IMR-90 (cell line): Measurements from ENCODE around the gene RNU1-4. TPM values are rescaled to one million over a fixed set of nuclear protein-coding genes. Genes with fewer than 3 reads are reported as not detected.
"Not testable (repeated sequence)": the region's sequence is repeated elsewhere in the genome, so short reads cannot be mapped to it uniquely, and the experiment has no call there.

Experiments used
- ATAC-seq: fragments of 200-7000 bp; cut with Tn5 transposase; 2 replicates; pipeline ENCODE4 v1.9.1; 2020; ENCODE audit warnings: low read depth, mild to moderate bottlenecking, moderate library complexity
- BruUV-seq: library from RNA; stranded (reverse); fragments of 400-500 nt; replicated peaks from 2 replicates; lab custom pipeline; 2021; lab: Mats Ljungman, UMichigan
- CTCF ChIA-PET: fragments of 300-600 bp; formaldehyde crosslinking; extraction: SDS; loops from one replicate; lab custom pipeline; 2021; ENCODE audit warnings: antibody characterized with exemption; lab: Yijun Ruan, JAX
- POLR2A ChIA-PET: fragments of 300-600 bp; sonication (Branson Sonifier 250); formaldehyde crosslinking; loops from one replicate; lab custom pipeline; 2022; ENCODE audit warnings: antibody characterized with exemption; ENCODE audit not compliant: unreplicated experiment; lab: Charles Lee
- DNase-seq: peaks from one replicate; pipeline ENCODE4 v3.0.0; 2013
- H2AFZ ChIP-seq: replicated peaks from 2 replicates; pipeline ENCODE3; 2013; ENCODE audit warnings: low read length, mild to moderate bottlenecking; ENCODE audit not compliant: poor library complexity
- H2AK5ac ChIP-seq: 2 replicates; pipeline ENCODE4 v1.6.1; 2013; ENCODE audit warnings: low read depth, low read length, inconsistent platforms
- H2AK9ac ChIP-seq: replicated peaks from 2 replicates; pipeline ENCODE3; 2013; ENCODE audit warnings: mild to moderate bottlenecking, low read depth, low read length, moderate library complexity; ENCODE audit not compliant: poor library complexity
- H2BK120ac ChIP-seq: 2 replicates; pipeline ENCODE4 v1.6.1; 2013; ENCODE audit warnings: low read depth, low read length, inconsistent platforms
- H2BK15ac ChIP-seq: 3 replicates; pipeline ENCODE4 v1.6.1; 2013; ENCODE audit warnings: low read depth, low read length, inconsistent platforms
- H2BK20ac ChIP-seq: 2 replicates; pipeline ENCODE4 v1.6.1; 2013; ENCODE audit warnings: low read depth, mild to moderate bottlenecking, inconsistent platforms, low read length, moderate library complexity
- H2BK5ac ChIP-seq: 2 replicates; pipeline ENCODE4 v1.6.1; 2013; ENCODE audit warnings: mild to moderate bottlenecking, low read depth, low read length, inconsistent platforms; ENCODE audit not compliant: poor library complexity, severe bottlenecking
- H3K14ac ChIP-seq: replicated peaks from 2 replicates; pipeline ENCODE4 v1.6.1; 2013; ENCODE audit warnings: low read depth, low read length, inconsistent platforms
- H3K18ac ChIP-seq: 2 replicates; pipeline ENCODE4 v1.6.1; 2013; ENCODE audit warnings: low read depth, low read length, control low read depth
- H3K23ac ChIP-seq: 2 replicates; pipeline ENCODE4 v1.6.1; 2013; ENCODE audit warnings: low read depth, low read length, inconsistent platforms
- H3K27ac ChIP-seq: 2 replicates; pipeline ENCODE4 v1.5.1; 2013; ENCODE audit warnings: mild to moderate bottlenecking, control low read depth, low read length; ENCODE audit not compliant: insufficient read depth
- H3K27me3 ChIP-seq: 2 replicates; pipeline ENCODE4 v1.6.1; 2013; ENCODE audit warnings: low read length; ENCODE audit not compliant: control insufficient read depth, insufficient read depth
- H3K36me3 ChIP-seq: 2 replicates; pipeline ENCODE4 v1.6.1; 2013; ENCODE audit warnings: low read length, mixed read lengths; ENCODE audit not compliant: control insufficient read depth, insufficient read depth
- H3K4ac ChIP-seq: 2 replicates; pipeline ENCODE4 v1.6.1; 2013; ENCODE audit warnings: low read depth, low read length, inconsistent platforms
- H3K4me1 ChIP-seq: 2 replicates; pipeline ENCODE4 v1.6.1; 2013; ENCODE audit warnings: low read length, mixed read lengths; ENCODE audit not compliant: control insufficient read depth, insufficient read depth
- H3K4me2 ChIP-seq: 2 replicates; pipeline ENCODE4 v1.6.1; 2013; ENCODE audit warnings: low read depth, mild to moderate bottlenecking, control low read depth, low read length, moderate library complexity
- H3K4me3 ChIP-seq: 2 replicates; pipeline ENCODE4 v1.5.1; 2013; ENCODE audit warnings: low read depth, mild to moderate bottlenecking, control low read depth, low read length, moderate library complexity; ENCODE audit not compliant: insufficient read depth
- H3K56ac ChIP-seq: 2 replicates; pipeline ENCODE4 v1.6.1; 2013; ENCODE audit warnings: low read length, inconsistent platforms; ENCODE audit not compliant: insufficient read depth; ENCODE audit errors: extremely low read depth
- H3K79me1 ChIP-seq, 2 experiments: 2 replicates each; pipeline ENCODE4 v1.6.1; 2013; ENCODE audit warnings: low read length in 2 of 2, inconsistent platforms in 1 of 2, low read depth in 1 of 2
- H3K9ac ChIP-seq: 2 replicates; pipeline ENCODE4 v1.6.1; 2013; ENCODE audit warnings: low read depth, low read length, control low read depth
- H3K9me1 ChIP-seq: 2 replicates; pipeline ENCODE4 v1.6.1; 2013; ENCODE audit warnings: low read length, inconsistent platforms; ENCODE audit not compliant: insufficient read depth
- H3K9me3 ChIP-seq: 2 replicates; pipeline ENCODE4 v1.6.1; 2013; ENCODE audit warnings: low read length; ENCODE audit not compliant: control insufficient read depth, insufficient read depth
- H4K20me1 ChIP-seq: 2 replicates; pipeline ENCODE4 v1.6.1; 2013; ENCODE audit warnings: low read length, inconsistent platforms; ENCODE audit not compliant: insufficient read depth
- H4K5ac ChIP-seq: 2 replicates; pipeline ENCODE4 v1.6.1; 2013; ENCODE audit warnings: mild to moderate bottlenecking, low read depth, low read length, control low read depth
- H4K8ac ChIP-seq, 2 experiments: 2 replicates each; pipeline ENCODE4 v1.6.1; 2013; ENCODE audit warnings: low read depth in 2 of 2, low read length in 2 of 2, control low read depth in 1 of 2, inconsistent platforms in 1 of 2
- H4K91ac ChIP-seq: 2 replicates; pipeline ENCODE4 v1.6.1; 2013; ENCODE audit warnings: low read depth, low read length, inconsistent platforms; ENCODE audit not compliant: insufficient read depth
- WGBS, 2 experiments: methylation state at CpG; one replicate each; pipeline versions ENCODE4 v1.1.5 to v1.1.7; 2013; ENCODE audit warnings: missing lambda C conversion rate in 2 of 2; ENCODE audit not compliant: insufficient read length in 1 of 2; ENCODE audit errors: extremely low coverage in 2 of 2; 5-methylcytosine and 5-hydroxymethylcytosine counted together
- dilution Hi-C: fragments of 300-500 bp; cut with HindIII; formaldehyde crosslinking; loops from one replicate; pipeline ENCODE4 v1.14.3; 2018; ENCODE audit warnings: low sequenced_read_pairs; ENCODE audit not compliant: unreplicated experiment
- in situ Hi-C: fragments of 300-500 bp; cut with MboI; formaldehyde crosslinking; loops from 3 replicates; pipeline ENCODE4 v1.14.3; 2019; ENCODE audit warnings: low sequenced_read_pairs, inconsistent platforms, mixed read lengths
- intact Hi-C: fragments of 100-400 bp; cut with micrococcal nuclease; formaldehyde crosslinking; loops from 2 replicates; pipeline ENCODE4 v1.10.0; 2022
- polyA plus RNA-seq, 3 experiments: library from polyadenylated mRNA; depleted of rRNA; stranded (reverse); fragments of >200 nt; gene quantifications; 2 replicates each; pipeline ENCODE4 v1.2.3, GENCODE V29; 2012; ENCODE audit warnings: low replicate concordance in 1 of 3
- total RNA-seq: library from RNA; depleted of rRNA; stranded (reverse); fragments of >200 nt; gene quantifications from 2 replicates; pipeline ENCODE4 v1.2.3, GENCODE V29; 2012

RNU1-4 gene
- total and polyA plus RNA-seq, 2 of the 4 experiments (the other 2 are of a cell fraction): under 0.01 TPM; not detected in 1

- DNase-seq, H4K20me1 ChIP-seq, H3K23ac ChIP-seq, H4K5ac ChIP-seq, intact Hi-C loops, H3K4me3 ChIP-seq, H3K9ac ChIP-seq, H2AK9ac ChIP-seq, H3K9me3 ChIP-seq, CTCF ChIA-PET, H2AFZ ChIP-seq, dilution Hi-C loops, H2BK15ac ChIP-seq, POLR2A ChIA-PET, in situ Hi-C loops, H3K14ac ChIP-seq, H3K27ac ChIP-seq, H2BK120ac ChIP-seq, H2BK20ac ChIP-seq, H3K4me2 ChIP-seq, H4K91ac ChIP-seq, H3K27me3 ChIP-seq, H3K4me1 ChIP-seq, H3K79me1 ChIP-seq, H3K18ac ChIP-seq, ATAC-seq, H2AK5ac ChIP-seq, BruUV-seq, H3K56ac ChIP-seq, H3K9me1 ChIP-seq, H4K8ac ChIP-seq, H3K4ac ChIP-seq, H3K36me3 ChIP-seq, H2BK5ac ChIP-seq: not testable (repeated sequence)
- WGBS, 2 experiments: no CpG with 5 or more reads among the region's 11 CpGs
These were observed 20.1 kb downstream of the RNU1-4 start for GRCh38 chr1:16760456-16760765.

- H4K91ac ChIP-seq, H4K8ac ChIP-seq, H2AK5ac ChIP-seq, H3K9me3 ChIP-seq, H3K14ac ChIP-seq, POLR2A ChIA-PET, H2BK20ac ChIP-seq, H2AFZ ChIP-seq, H2BK5ac ChIP-seq, H2BK15ac ChIP-seq, H3K9ac ChIP-seq, H4K20me1 ChIP-seq, intact Hi-C loops, H3K18ac ChIP-seq, H2AK9ac ChIP-seq, H3K4me1 ChIP-seq, H2BK120ac ChIP-seq, H3K27ac ChIP-seq, H3K56ac ChIP-seq, H3K36me3 ChIP-seq, DNase-seq, H3K79me1 ChIP-seq, ATAC-seq, dilution Hi-C loops, H3K4ac ChIP-seq, H3K4me2 ChIP-seq, CTCF ChIA-PET, H3K27me3 ChIP-seq, H4K5ac ChIP-seq, BruUV-seq, in situ Hi-C loops, H3K4me3 ChIP-seq, H3K9me1 ChIP-seq, H3K23ac ChIP-seq: not testable (repeated sequence)
- no CpG with 5 or more reads among the region's 11 CpGs for WGBS, 2 experiments
These were observed 20.5 kb downstream of the RNU1-4 start for GRCh38 chr1:16760801-16761200.
